ENCODE data around the gene SOX6. TPM values are rescaled to one million over a fixed set of nuclear protein-coding genes. Genes with fewer than 3 reads are reported as not detected.
"Not testable (repeated sequence)": the region's sequence is repeated elsewhere in the genome, so short reads cannot be mapped to it uniquely, and the experiment has no call there.

The SOX6 gene
- 13.6 TPM for total RNA-seq

DNA sequence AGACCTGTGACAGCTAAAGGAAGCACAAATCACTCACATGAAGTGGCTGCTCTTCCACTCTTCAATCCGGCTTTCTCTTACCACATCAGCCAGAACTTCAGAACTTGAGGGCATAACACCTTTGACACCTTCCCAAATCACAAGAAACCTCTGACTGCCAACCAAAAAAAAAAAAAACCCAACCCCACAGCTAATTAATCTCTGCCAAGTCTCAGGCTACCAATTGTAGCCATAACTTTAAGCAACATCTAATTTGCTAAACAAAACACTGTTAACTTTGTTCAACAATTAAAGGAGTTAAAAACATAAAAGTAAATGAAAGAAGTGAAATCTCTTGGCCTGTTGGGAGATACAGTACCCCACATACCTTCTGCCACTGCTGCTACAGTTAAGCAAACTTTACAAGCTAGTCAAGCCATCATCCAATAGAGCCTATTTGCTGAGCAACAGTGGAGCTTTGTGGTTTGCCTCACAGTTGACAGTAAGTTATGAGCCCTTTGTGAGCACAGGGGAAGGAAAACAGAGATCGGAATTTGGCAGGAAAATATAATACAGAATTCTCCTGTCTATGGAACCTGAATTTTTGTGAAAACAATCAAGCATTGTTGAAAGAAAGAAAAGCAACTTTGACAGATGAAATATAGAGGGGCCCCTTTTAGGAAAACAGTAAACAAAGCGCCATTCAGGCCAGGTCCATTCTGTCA, at the start of gene SOX6:
Gene SOX6, minus strand, starts transcription at position 490 of the 704 bp plus-strand sequence. CDS start 15,298 bp downstream, outside the sequence.
- no peak for ATAC-seq

DNA sequence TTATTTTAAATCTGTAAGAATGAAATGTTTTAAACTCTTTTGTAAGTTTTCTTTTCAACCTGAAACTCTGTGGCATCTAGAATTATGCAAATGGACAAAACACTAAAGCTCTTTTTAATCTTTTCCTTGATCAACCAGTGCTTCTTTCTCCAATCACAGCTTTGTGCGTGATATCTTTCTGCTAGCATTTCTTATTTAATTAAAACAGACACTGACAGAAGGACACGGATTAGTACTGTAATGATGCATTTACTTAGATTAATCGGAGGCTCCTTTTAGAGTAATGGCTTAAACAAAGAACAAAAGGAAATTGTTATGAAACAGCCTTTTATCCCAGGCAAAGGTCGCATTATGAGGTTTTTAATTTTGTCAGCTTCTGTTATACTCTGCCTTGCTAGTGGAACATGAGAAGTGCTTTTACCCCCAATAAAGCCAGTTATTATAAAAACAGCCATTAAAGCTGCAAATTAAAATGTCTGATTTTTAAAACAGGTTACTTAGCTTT, 48.5 kb upstream of the SOX6 start:
- no peak for ATAC-seq

DNA sequence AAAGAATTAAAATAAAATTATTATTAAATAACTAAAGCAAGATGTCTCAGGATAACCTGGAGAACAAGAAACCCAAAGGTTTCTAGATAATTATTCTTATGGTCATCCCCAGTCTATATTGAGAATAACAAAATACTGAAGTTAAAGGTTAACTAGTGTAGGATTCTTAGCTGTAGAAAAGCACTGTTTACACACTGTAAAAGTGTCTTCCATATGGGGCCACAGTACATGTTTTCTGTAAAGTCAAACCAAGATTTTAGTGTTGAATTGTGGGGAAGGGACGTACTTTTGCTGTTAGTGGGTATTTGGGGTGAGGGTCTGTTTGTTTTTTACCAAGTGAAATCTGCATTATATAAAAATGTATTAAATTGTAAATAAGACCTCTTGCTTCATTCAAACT, 47.5 kb upstream of the SOX6 start:
- ATAC-seq = no peak

DNA sequence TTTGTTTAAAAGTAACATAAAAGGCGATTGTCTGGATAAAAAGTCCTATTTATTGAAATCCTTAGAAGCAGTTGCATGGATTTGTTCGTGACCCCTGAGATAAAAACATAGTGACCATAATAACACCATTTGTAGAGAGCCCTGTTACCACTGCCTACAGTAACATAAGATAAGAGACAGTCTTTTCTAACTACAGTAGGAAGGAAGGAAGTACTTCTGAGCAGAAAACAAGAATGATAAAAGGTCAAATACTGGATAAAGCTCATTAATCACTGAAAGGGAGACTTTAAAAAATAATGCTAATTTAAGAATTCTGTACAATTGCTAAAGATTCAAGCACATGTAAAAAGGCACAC, 47.1 kb upstream of the SOX6 start:
- ATAC-seq = no peak

DNA sequence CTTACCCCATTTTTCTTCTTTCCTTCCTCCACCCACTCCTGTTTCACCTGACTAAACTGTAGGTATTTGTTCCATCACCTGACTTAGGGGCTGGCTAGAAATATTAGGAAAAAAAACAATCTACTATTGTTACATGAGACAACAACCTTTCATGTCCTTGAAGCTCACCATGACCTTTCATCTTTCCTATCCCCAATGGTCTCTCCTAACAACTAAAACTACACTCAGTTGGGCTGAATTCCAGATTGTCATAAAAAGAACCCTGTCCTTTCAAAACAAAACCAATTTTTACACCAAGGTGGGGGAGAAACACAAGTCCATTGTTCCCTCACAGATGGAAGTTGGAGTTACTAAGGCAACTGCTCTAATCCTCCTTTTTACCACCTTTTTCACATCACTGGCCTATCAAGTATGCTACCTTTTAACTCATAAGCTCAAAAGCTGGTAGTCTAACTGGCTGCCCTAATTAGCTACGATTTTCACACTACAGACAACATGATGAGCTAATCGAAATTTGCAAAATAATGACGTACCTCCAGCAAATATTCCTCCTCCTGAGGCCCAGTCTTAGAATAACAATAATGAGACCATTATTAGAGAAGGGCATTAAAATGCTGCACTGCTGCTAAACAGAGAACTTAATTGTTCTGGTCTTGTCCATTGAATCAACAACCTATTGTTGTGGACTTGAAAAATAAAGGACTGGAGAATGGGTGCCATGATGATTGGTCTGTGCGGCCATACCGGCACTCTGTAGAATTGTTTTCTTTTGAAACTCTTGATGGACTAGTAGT, 46.5 kb upstream of the SOX6 start:
- no peak for ATAC-seq

DNA sequence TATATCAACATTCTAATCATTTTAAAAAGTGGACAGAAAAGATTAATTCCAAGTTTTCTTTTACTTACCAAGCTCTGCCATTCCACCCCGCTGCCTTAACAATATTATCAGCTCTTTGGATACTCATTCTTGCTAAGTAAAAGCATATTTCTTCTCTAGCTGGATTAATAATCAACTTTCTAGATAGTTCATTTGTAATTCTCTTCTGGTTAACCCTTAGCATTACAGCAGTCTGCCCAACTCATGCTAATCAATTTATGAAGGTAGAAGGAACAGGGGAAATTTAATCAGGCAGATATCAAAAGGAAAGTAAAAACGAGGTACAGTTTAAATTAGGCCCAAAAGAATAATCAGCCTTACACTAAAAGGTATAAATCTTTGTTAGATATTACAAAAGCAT, 41.0 kb upstream of the SOX6 start:
- ATAC-seq = no peak

DNA sequence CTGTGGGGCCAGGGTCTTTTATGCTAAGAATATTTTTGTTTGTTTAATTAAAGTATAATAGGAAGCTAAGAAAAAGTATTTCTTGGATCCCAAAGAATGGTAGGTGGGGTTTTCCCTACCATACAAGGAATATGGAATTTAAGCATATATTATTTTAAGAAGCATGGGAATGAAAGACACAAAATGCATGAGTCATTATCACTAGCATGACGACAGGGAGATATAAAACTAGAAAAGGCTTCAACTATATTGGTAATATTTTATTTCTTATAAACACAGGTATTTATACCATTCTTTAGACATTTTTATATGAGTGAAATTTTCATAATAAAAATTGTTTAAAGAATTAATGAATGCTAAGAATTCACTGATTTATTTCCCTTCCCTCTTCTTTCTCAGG, 39.3 kb upstream of the SOX6 start:
- ATAC-seq = no peak

DNA sequence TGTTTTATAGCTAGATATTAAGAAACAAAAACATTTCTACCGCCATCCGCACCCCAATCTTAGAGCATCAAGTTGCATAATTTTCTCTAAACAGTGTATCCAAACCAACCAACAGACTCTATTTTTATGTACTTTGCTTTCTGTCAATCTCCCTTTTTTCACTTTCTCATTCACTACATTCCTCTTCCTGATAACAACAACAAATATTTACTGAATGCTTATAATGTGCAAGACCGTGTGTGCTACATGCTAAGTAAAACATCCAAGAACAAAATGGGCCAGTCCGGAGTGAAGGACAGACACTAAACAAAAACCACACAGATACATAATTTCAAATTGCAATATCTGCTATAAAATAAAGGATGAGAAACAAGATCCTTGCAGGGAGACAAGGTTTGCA, 38.6 kb upstream of the SOX6 start:
- ATAC-seq = no peak

DNA sequence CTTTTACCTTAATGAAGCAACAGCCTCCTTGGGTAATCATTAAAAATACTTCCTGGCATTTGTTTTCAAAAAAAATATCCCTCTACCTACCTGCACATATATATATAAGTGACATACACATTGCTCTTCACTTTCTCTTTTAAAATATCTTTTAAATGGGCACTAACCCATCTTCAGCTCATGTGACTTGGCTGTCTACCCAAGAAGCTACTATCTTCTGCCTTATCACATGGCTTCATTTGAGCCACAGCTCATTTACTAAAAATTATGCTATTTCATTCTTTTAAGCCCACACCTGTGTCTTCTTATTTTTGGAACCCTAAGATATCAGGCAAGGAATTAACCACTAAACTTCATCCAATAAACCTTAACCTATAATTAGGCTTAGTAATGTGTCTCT, 37.0 kb upstream of the SOX6 start:
- no peak for ATAC-seq

DNA sequence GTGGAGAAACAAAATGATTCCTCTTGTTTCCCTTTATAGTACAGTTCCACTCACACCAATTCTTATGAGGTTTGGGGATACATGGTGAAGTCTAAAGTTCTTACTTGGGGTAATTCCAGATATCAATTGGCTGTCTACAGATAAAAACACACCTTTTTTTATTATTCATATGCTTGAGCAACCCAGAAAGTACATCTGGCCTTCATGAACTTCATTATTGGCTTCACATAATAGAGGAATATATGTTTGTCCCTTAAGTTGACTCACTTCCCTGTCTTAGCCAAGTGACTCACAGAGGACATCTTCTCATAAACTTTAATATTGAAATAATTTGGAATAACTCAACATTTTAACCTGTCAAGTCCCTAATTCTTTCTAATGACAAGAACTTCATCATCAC, 36.3 kb upstream of the SOX6 start:
- ATAC-seq = no peak

DNA sequence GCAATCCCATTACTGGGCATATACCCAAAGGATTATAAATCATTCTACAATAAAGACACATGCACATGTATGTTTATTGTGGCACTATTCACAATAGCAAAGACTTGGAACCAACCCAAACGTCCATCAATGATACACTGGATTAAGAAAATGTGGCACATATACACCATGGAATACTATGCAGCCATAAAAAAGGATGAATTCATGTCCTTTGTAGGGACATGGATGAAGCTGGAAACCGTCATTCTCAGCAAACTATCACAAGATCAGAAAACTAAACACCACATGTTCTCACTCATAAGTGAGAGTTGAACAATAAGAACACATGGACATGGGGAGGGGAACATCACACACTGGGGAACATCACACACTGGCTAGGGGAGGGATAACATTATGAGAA, 34.5 kb upstream of the SOX6 start:
- not testable (repeated sequence) for ATAC-seq

DNA sequence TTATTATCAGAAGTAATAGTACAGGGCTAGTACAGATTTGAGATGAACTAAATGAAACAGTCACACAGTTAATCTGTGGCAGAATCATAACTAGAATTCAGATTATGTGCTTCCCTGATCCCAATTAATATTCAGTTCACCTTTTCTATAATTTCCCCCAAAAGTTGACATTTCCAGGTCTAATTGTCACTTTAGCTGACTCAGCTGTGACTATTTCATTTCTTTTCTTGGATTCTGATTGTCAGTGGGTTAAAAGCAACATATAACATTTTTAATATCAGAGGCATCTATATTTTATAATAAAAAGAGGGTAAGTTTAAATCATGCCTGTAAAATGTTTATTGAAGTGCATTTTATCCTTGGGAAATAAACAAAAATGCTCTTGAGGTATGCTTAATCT, 28.8 kb upstream of the SOX6 start:
- no peak for ATAC-seq

DNA sequence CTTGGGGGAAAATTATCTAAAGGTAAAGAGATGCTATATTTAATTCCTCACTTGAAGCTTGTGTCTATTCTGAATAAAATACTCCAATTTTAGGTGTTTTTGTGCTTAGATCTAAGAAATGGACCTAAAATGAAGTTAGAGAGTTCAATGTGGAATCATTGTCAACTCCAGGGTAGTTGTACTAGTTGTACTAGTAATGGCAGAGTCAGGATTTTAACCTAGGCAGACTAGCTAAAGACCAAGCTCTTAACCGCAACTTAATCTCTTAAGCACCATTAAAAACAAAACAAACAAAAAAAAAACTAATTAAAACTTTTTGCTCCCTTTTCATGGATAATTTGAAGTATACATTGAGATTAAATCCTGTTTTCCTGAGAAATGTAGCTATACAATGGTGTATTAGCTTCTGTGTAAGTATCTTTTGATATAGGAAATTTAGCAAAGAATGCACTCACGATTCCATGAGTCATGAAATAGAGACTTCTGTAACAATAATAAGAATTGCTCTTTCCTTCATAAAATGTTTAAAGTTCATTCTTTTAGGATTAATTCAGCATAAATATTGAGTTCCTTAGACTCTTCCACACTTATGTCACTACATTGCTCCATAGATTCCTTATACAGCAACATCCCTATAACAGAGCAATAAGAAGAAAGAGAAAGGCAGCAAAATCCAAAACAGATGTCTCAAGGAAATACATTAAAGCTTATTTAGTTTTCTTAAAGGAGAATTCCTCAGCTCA, 26.5 kb upstream of the SOX6 start:
- ATAC-seq = no peak

DNA sequence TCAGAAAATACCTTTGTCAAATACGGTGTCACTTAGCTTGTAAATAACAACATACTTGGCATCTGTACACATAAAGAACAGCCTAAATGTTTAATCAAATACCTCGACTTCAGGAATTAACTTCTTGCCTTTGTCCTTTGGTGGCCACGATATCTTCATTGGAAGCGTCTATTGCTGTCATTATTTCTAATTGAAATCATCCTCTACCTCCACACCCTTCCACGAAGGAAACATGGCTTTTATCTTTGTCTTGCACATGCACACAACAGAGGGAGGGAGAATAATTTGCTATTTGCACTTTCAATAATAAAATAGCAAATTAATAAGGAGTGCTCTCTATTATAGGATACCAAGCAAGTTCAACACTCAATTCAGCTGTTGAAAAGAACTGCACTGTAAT, 25.8 kb upstream of the SOX6 start:
- ATAC-seq = no peak

DNA sequence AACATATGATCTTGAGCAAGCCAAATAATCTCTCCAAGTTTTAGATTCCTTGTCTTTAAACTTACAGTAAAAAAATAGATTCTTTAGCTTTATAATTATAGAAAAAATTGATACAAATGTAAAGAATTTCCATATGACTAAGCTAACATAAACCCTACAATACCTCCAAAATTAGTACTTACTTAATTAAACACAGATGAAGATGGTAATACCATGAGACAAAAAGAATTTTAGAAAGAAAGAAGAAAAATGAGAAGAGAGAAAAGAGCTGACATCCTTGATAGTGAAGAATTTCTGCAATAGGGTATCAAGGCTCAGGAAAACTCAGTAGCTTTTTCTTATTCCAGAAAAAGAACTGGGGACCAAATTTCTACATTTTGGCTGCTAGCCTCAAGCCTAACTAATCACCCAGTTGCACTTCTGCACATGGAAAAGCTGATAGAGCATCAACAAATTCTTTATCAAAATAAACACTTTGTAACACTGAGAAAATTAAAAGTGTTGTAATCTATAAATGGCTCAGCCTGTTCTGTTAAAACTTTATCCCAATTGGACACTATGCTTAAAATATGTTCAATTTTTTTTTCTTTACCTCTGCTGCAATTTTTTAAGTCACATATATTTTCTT, 24.7 kb upstream of the SOX6 start:
- no peak for ATAC-seq

DNA sequence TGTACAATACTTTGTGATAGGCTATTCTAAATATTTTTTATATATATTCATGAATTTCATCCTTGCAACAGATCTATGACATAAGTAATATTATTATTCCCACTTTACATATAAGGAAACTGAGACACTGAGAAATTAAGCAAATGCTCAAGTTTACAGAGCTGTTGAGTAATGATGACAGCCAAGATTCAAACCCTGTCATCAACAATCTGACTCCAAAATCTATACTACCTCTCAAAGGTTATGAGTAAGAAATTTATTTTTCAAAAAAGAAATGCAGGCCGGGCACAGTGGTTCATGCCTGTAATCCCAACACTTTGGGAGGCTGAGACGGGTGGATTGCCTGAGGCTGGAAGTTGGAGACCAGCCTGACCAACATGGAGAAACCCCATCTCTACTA, 22.6 kb upstream of the SOX6 start:
- no peak for ATAC-seq

DNA sequence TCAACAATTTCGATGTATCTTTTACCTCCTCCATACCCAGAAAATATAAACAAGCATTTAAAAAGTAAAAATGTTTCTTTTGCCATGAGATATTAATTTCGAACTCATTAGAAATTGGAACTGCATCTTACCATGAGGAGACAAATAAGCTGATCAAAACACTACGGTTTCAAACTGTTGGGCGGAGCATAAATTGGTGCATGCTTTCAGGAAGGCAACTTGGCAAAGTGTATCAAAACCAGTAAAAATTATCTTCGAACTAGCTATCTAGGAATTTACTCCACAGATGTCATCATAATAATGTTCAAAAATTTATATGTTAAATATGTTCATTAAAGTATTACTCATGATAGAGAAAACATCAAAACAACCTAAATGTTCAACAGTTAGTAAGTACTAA, 21.4 kb upstream of the SOX6 start:
- no peak for ATAC-seq

DNA sequence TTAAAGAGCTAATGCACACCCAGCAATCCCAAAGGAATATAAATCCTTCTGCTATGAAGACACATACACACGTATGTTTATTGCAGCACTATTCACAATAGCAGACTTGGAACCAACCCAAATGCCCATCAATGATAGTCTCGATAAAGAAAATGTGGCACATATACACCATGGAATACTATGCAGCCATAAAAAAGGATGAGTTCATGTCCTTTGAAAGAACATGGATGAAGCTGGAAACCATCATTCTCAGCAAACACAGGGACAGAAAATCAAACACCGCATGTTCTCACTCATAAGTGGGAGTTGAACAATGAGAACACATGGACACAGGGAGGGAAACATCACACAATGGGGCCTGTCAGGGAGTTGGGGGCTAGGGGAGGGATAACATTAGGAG, 19.3 kb upstream of the SOX6 start:
- not testable (repeated sequence) for ATAC-seq

DNA sequence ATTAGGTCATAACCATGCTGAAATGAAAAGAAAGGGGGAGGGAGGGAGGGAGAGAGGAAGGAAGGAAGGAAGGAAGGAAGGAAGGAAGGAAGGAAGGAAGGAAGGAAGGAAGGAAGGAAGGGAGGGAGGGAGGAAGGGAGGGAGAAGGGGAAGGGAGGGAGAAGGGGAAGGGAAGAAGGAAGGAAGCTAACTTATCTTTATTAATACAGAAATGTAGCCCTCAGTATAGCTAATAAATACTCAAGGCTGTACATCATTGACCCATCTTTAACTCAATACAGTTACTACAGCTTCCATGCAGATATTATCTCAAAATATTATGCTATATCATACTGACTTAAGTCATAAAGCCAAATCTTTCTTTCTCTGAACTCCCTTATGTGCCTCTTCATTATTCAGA, 17.4 kb upstream of the SOX6 start:
- ATAC-seq = no peak

DNA sequence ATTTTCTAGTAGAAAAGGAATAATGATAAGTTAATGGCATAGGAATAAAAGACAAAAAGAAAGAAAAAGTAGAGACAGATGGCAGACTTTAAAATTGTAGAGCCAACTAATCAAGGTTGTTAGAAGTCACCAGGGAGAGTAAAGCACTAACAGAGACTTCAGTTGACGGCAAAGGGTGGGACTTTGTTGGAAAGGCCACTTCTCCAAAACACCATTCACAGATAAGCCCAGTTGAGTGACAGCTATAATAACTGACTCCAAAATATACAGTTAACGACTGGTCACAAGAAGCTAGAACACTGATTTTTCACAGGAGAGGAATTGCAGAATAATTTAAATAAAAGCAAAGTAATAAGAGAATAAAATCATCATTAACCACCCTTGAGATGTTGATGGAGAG, 16.0 kb upstream of the SOX6 start:
- ATAC-seq = no peak

DNA sequence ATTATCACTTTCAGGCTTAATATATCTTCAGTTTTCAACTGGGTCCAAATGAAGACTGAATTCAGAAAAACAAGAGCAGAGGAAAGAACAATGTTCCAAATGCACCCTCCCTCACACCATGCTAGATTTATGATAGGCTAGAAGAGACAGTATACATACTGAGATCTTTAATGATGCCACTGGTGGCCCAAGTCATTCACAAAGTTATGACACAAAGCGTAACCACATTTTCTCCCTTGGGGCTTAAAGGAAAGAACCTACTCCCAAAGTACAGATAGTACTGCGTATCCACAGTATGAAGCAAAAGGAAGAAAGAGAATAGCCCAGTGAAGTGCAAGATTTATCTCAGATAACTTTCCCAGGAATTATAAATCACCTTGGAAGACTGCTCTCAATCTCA, 10.9 kb upstream of the SOX6 start:
- no peak for ATAC-seq

DNA sequence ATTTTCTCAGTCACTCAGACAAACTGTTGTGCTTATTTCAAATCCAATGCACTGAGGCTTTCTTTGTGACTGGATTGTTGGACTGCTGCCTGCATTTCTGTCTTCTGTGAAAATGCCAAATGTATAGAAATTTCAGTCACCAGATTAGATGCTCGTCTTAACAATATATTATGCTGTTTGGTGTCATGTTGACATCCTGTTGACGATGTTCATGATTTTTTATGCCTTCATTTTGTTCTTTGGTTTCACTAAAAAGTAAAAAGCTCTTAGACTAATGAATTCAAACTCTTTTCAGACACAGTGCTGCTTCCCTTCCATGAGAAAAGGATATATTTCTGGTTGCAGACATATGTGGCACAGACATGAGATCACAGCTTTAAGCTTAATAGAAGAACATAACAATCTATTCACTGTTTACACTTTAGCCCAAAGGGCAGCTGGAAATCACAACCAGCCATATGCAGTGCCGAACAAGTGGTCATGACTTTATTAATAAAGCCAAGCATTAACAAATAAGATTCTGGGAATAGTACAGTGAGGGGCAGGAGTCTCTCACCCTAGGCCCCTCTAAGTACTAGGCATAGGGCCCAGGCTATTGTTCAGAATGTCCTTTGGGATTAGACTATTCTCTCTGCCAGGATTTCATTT, 9.4 kb upstream of the SOX6 start:
- no peak for ATAC-seq

DNA sequence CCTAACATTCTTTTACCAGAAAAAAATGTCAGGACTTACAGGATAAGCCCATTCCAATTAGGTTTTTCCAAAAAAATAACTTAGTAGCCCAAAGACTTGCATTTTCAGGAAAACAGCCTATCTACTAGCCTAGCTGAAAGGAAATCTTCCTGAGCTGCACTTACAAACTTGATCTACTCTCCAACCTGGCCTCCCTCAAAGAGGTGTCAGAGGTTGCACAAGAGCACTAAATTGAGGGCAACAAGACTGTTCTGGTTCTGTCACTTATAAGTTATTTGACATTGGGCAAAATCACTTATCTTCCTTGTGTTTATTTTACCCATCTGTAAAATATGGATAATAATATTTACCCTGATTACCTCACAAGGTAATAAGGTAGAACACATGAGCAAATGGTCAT, 7.9 kb upstream of the SOX6 start:
- no peak for ATAC-seq

Measured in esophagus mucosa (tissue), 1 donor.